Neural progenitor cell (in vitro differentiated cells): Measurements from ENCODE around the gene P3H1. TPM values are rescaled to one million over a fixed set of nuclear protein-coding genes. Genes with fewer than 3 reads are reported as not detected.
A peak's percentile ranks its signal among the peaks of the same experiment; 100 is the strongest.

Source experiments
- DNase-seq: peaks from one replicate; pipeline ENCODE4 v3.0.0-alpha.2; 2016; ENCODE audit warnings: low spot score
- H2AFZ ChIP-seq: fragments of 200-600 bp; sonication (generic); replicated peaks from 2 replicates; pipeline ENCODE4 v1.6.1; 2016; ENCODE audit warnings: antibody characterized with exemption
- H3F3A ChIP-seq: fragments of 200-600 bp; sonication (generic); 2 replicates; pipeline ENCODE4 v1.6.1; 2016; ENCODE audit warnings: antibody characterized with exemption, low read depth
- H3K27ac ChIP-seq: fragments of 200-600 bp; sonication (generic); 2 replicates; pipeline ENCODE4 v1.5.1; 2016; ENCODE audit warnings: mild to moderate bottlenecking
- H3K27me3 ChIP-seq: fragments of 200-600 bp; sonication (generic); 2 replicates; pipeline ENCODE4 v1.6.1; 2016; ENCODE audit warnings: mild to moderate bottlenecking, moderate library complexity
- H3K36me3 ChIP-seq: fragments of 200-600 bp; sonication (generic); 2 replicates; pipeline ENCODE4 v1.5.1; 2016
- H3K4me1 ChIP-seq: fragments of 200-600 bp; sonication (generic); 2 replicates; pipeline ENCODE4 v1.6.1; 2016; ENCODE audit warnings: mixed run types
- H3K4me2 ChIP-seq: fragments of 200-600 bp; sonication (generic); 2 replicates; pipeline ENCODE4 v1.6.1; 2016
- H3K4me3 ChIP-seq: fragments of 200-600 bp; sonication (generic); 2 replicates; pipeline ENCODE4 v1.5.1; 2016
- H3K79me2 ChIP-seq: fragments of 200-600 bp; sonication (generic); 2 replicates; pipeline ENCODE4 v1.6.1; 2016; ENCODE audit warnings: low read depth
- H3K9ac ChIP-seq: fragments of 200-600 bp; sonication (generic); 2 replicates; pipeline ENCODE4 v1.6.1; 2016
- H3K9me3 ChIP-seq: fragments of 200-600 bp; sonication (generic); 2 replicates; pipeline ENCODE4 v1.5.1; 2016; ENCODE audit warnings: low read depth
- H4K20me1 ChIP-seq: fragments of 200-600 bp; sonication (generic); 2 replicates; pipeline ENCODE4 v1.6.1; 2016; ENCODE audit warnings: low read depth
- H3K27ac Mint-ChIP-seq: 3 replicates; pipeline ENCODE4 v1.8.0; 2021; ENCODE audit warnings: mixed read lengths
- H3K27me3 Mint-ChIP-seq: 2 replicates; pipeline ENCODE4 v1.8.0; 2022; ENCODE audit warnings: low read depth, mild to moderate bottlenecking, inconsistent platforms, moderate library complexity, mixed read lengths; ENCODE audit not compliant: insufficient read depth
- H3K36me3 Mint-ChIP-seq: 3 replicates; pipeline ENCODE4 v1.8.0; 2021; ENCODE audit warnings: mixed read lengths
- H3K4me1 Mint-ChIP-seq: 3 replicates; pipeline ENCODE4 v1.8.0; 2021; ENCODE audit warnings: mixed read lengths
- H3K4me3 Mint-ChIP-seq: 3 replicates; pipeline ENCODE4 v1.8.0; 2021; ENCODE audit warnings: mild to moderate bottlenecking, moderate library complexity, mixed read lengths
- H3K9me3 Mint-ChIP-seq: 3 replicates; pipeline ENCODE4 v1.8.0; 2020; ENCODE audit warnings: mixed read lengths
- CTCF ChIP-seq: fragments of 200-600 bp; sonication (generic); IDR thresholded peaks from 2 replicates; pipeline ENCODE4 v1.5.1; 2017; ENCODE audit warnings: antibody characterized with exemption, mild to moderate bottlenecking
- EZH2 ChIP-seq: fragments of 200-600 bp; sonication (generic); IDR thresholded peaks from 2 replicates; pipeline ENCODE4 v1.6.1; 2017; ENCODE audit warnings: antibody characterized with exemption, mild to moderate bottlenecking, moderate library complexity
- EZH2phosphoT487 ChIP-seq: fragments of 200-600 bp; sonication (generic); IDR thresholded peaks from 2 replicates; pipeline ENCODE4 v1.6.1; 2017; ENCODE audit warnings: antibody characterized with exemption
- total RNA-seq: library from RNA; depleted of rRNA; stranded (reverse); fragments of >200 nt; gene quantifications from 2 replicates; pipeline ENCODE4 v1.2.3, GENCODE V29; 2015; ENCODE audit warnings: low replicate concordance

Gene P3H1
- total RNA-seq, 1 donor from 2014 or later: 54.9 TPM

GRCh38 chr1:42748461-42749410, 18.1 kb downstream of the P3H1 start:
- H3K27me3 Mint-ChIP-seq: peaks cover 2% of the 10 kb centered on the region

GRCh38 chr1:42748021-42748420, 18.8 kb downstream of the P3H1 start:
- no peaks in the 10 kb centered on the region for H4K20me1 ChIP-seq
- no peak for DNase-seq
- H3K4me1 ChIP-seq: no peaks in the 10 kb centered on the region
- H2AFZ ChIP-seq: no peak overlapping the region
- TF ChIP-seq EZH2phosphoT487 (no peak), CTCF (no peak)
- H3K4me3 ChIP-seq: no peak overlapping the region
- H3K9me3 ChIP-seq: no peaks in the 10 kb centered on the region
- no peak overlapping the region for H3K4me2 ChIP-seq
- peaks cover 9% of the 10 kb centered on the region for H3K36me3 ChIP-seq
- no peaks in the 10 kb centered on the region for H3K27me3 ChIP-seq
- H3K9me3 Mint-ChIP-seq: peaks cover 12% of the 10 kb centered on the region
- no peak overlapping the region for H3K4me3 Mint-ChIP-seq
- H3K27ac ChIP-seq: no peak overlapping the region
- peaks cover 7% of the 10 kb centered on the region for H3K4me1 Mint-ChIP-seq
- no peaks in the 10 kb centered on the region for H3K79me2 ChIP-seq
- H3F3A ChIP-seq: no peaks in the 10 kb centered on the region
- peaks cover 4% of the 10 kb centered on the region for H3K27me3 Mint-ChIP-seq
- peaks cover 53% of the 10 kb centered on the region for H3K36me3 Mint-ChIP-seq
- no peak overlapping the region for H3K9ac ChIP-seq
- H3K27ac Mint-ChIP-seq: no peak overlapping the region

More at GRCh38 chr1:42748461-42749410, 18.1 kb downstream of the P3H1 start:
- H3K9me3 Mint-ChIP-seq: peaks cover 12% of the 10 kb centered on the region
- H3K4me3 Mint-ChIP-seq: no peak overlapping the region
- H3K27me3 ChIP-seq: no peaks in the 10 kb centered on the region
- H3K9me3 ChIP-seq: no peaks in the 10 kb centered on the region
- no peak overlapping the region for H3K4me2 ChIP-seq
- no peaks in the 10 kb centered on the region for H3F3A ChIP-seq
- H3K4me3 ChIP-seq: no peak overlapping the region
- DNase-seq: no peak
- no peaks in the 10 kb centered on the region for H3K4me1 ChIP-seq
- no peaks in the 10 kb centered on the region for H4K20me1 ChIP-seq
- no peak overlapping the region for H3K9ac ChIP-seq
- H3K36me3 ChIP-seq: peaks cover 9% of the 10 kb centered on the region
- no peak overlapping the region for H3K27ac ChIP-seq
- no peak for TF ChIP-seq CTCF
- TF ChIP-seq EZH2phosphoT487: no peak
- no peak for TF ChIP-seq EZH2
- peaks cover 57% of the 10 kb centered on the region for H3K36me3 Mint-ChIP-seq
- H3K4me1 Mint-ChIP-seq: peaks cover under 1% of the 10 kb centered on the region
- H2AFZ ChIP-seq: no peak overlapping the region
- H3K27ac Mint-ChIP-seq: no peak overlapping the region
- no peaks in the 10 kb centered on the region for H3K79me2 ChIP-seq

- Histone ChIP-seq H3K4me3 (no peak overlapping the region), H3K4me2 (no peak overlapping the region), H3K27me3 (no peaks in the 10 kb centered on the region), H3K79me2 (no peaks in the 10 kb centered on the region), H4K20me1 (no peaks in the 10 kb centered on the region), H3K9me3 (no peaks in the 10 kb centered on the region), H3K27ac (no peak overlapping the region), H3K4me1 (no peaks in the 10 kb centered on the region), H2AFZ (no peak overlapping the region), H3K36me3 (peaks cover 7% of the 10 kb centered on the region), H3F3A (no peaks in the 10 kb centered on the region), H3K9ac (no peak overlapping the region)
- peak; percentile 71 for TF ChIP-seq CTCF
- no peak for TF ChIP-seq EZH2phosphoT487
- no peak for TF ChIP-seq EZH2
- Mint-ChIP-seq H3K27me3 (peaks cover 8% of the 10 kb centered on the region), H3K4me3 (no peak overlapping the region), H3K9me3 (peaks cover 8% of the 10 kb centered on the region), H3K36me3 (peaks cover 44% of the 10 kb centered on the region), H3K4me1 (peaks cover 16% of the 10 kb centered on the region), H3K27ac (no peak overlapping the region)
- DNase-seq: peak; percentile 71
Measured at GRCh38 chr1:42747125-42747524, 19.7 kb downstream of the P3H1 start.
